Trophoblast cell (in vitro differentiated cells and primary cell): ENCODE measurements around the gene CUL3.
"Not testable (repeated sequence)": the region's sequence is repeated elsewhere in the genome, so short reads cannot be mapped to it uniquely, and the experiment has no call there.

Experiments used
- DNase-seq, 2 donors: peaks; one replicate each; pipeline ENCODE4 v3.0.0-alpha.2; 2016
- H2AFZ ChIP-seq: 2 replicates; pipeline ENCODE4 v1.6.1; 2013; ENCODE audit warnings: low read length, moderate library complexity, mild to moderate bottlenecking; ENCODE audit not compliant: insufficient read depth, poor library complexity
- H2AK5ac ChIP-seq: 2 replicates; pipeline ENCODE4 v1.6.1; 2013; ENCODE audit warnings: mild to moderate bottlenecking, low read length
- H2BK120ac ChIP-seq: 2 replicates; pipeline ENCODE4 v1.6.1; 2013; ENCODE audit warnings: low read length, mild to moderate bottlenecking, moderate library complexity; ENCODE audit not compliant: insufficient read depth, poor library complexity
- H2BK12ac ChIP-seq: 2 replicates; pipeline ENCODE4 v1.6.1; 2013; ENCODE audit warnings: mild to moderate bottlenecking, low read length, moderate library complexity
- H2BK5ac ChIP-seq: 2 replicates; pipeline ENCODE4 v1.6.1; 2013; ENCODE audit warnings: low read length, low read depth, moderate library complexity, mild to moderate bottlenecking; ENCODE audit not compliant: poor library complexity
- H3K14ac ChIP-seq: 2 replicates; pipeline ENCODE4 v1.6.1; 2013; ENCODE audit warnings: mild to moderate bottlenecking, low read length
- H3K18ac ChIP-seq: 2 replicates; pipeline ENCODE4 v1.6.1; 2013; ENCODE audit warnings: mild to moderate bottlenecking, low read length
- H3K23ac ChIP-seq: 2 replicates; pipeline ENCODE4 v1.6.1; 2013; ENCODE audit warnings: low read length
- H3K27ac ChIP-seq: 2 replicates; pipeline ENCODE4 v1.5.1; 2013; ENCODE audit warnings: low read depth, mild to moderate bottlenecking, inconsistent platforms, low read length, moderate library complexity
- H3K27me3 ChIP-seq: 2 replicates; pipeline ENCODE4 v1.6.1; 2013; ENCODE audit warnings: inconsistent platforms, mild to moderate bottlenecking, low read length, moderate library complexity; ENCODE audit not compliant: insufficient read depth
- H3K36me3 ChIP-seq, 2 experiments: 1 replicate in 1 of 2; 2 replicates in 1 of 2; pipeline ENCODE4 v1.6.1; 2013; ENCODE audit warnings: low read length in 2 of 2, mild to moderate bottlenecking in 2 of 2, moderate library complexity in 1 of 2; ENCODE audit not compliant: insufficient read depth in 2 of 2, control insufficient read depth in 1 of 2
- H3K4ac ChIP-seq: 2 replicates; pipeline ENCODE4 v1.6.1; 2013; ENCODE audit warnings: low read depth, mild to moderate bottlenecking, low read length, moderate library complexity
- H3K4me1 ChIP-seq, 2 experiments: 1 replicate in 1 of 2; 2 replicates in 1 of 2; pipeline ENCODE4 v1.6.1; 2013; ENCODE audit warnings: low read length in 2 of 2, mild to moderate bottlenecking in 2 of 2, moderate library complexity in 1 of 2; ENCODE audit not compliant: insufficient read depth in 2 of 2, control insufficient read depth in 1 of 2
- H3K4me2 ChIP-seq: 2 replicates; pipeline ENCODE4 v1.6.1; 2013; ENCODE audit warnings: inconsistent platforms, mild to moderate bottlenecking, low read length, moderate library complexity
- H3K4me3 ChIP-seq: 2 replicates; pipeline ENCODE4 v1.5.1; 2013; ENCODE audit warnings: mild to moderate bottlenecking, low read depth, low read length, inconsistent platforms
- H3K79me1 ChIP-seq: one replicate; pipeline ENCODE4 v1.6.1; 2013; ENCODE audit warnings: low read length
- H3K79me2 ChIP-seq: 2 replicates; pipeline ENCODE4 v1.6.1; 2013; ENCODE audit warnings: low read length, mild to moderate bottlenecking; ENCODE audit not compliant: control insufficient read depth, insufficient read depth, poor library complexity
- H3K9ac ChIP-seq: 2 replicates; pipeline ENCODE4 v1.6.1; 2013; ENCODE audit warnings: mild to moderate bottlenecking, low read length
- H3K9me3 ChIP-seq: 2 replicates; pipeline ENCODE4 v1.6.1; 2013; ENCODE audit warnings: low read depth, mild to moderate bottlenecking, control low read depth, inconsistent platforms, low read length; ENCODE audit not compliant: insufficient read depth
- H4K12ac ChIP-seq: 2 replicates; pipeline ENCODE4 v1.6.1; 2013; ENCODE audit warnings: low read depth, mild to moderate bottlenecking, low read length, moderate library complexity
- H4K8ac ChIP-seq: 2 replicates; pipeline ENCODE4 v1.6.1; 2013; ENCODE audit warnings: low read depth, mild to moderate bottlenecking, low read length, moderate library complexity
- H4K91ac ChIP-seq: one replicate; pipeline ENCODE4 v1.6.1; 2013; ENCODE audit warnings: low read depth, mild to moderate bottlenecking, low read length, moderate library complexity
- WGBS: extraction: QIAGEN DNeasy Blood & Tissue Kit; methylation state at CpG from one replicate; pipeline ENCODE4 v1.1.7; 2013; ENCODE audit warnings: missing lambda C conversion rate; ENCODE audit not compliant: insufficient read length, insufficient coverage; ENCODE audit errors: extremely low coverage; 5-methylcytosine and 5-hydroxymethylcytosine counted together

The CUL3 gene

GRCh38 chr2:224523626-224524577 lies 61.3 kb downstream of the CUL3 start:
- H3K79me1 ChIP-seq, result no peaks in the 10 kb centered on the region
- no peak overlapping the region for H3K4me2 ChIP-seq
- H3K9ac ChIP-seq, result no peak overlapping the region
- no peak overlapping the region for H2AFZ ChIP-seq
- H3K14ac ChIP-seq, result no peak overlapping the region
- H3K36me3 ChIP-seq, result no peaks in the 10 kb centered on the region
- H3K23ac ChIP-seq, result no peak overlapping the region
- no peak overlapping the region for H2BK12ac ChIP-seq
- no peak overlapping the region for H2BK120ac ChIP-seq
- H3K18ac ChIP-seq, result no peak overlapping the region
- peaks cover 0 to 2% of the 10 kb centered on the region in 2 experiments for H3K4me1 ChIP-seq
- H3K79me2 ChIP-seq, result peaks cover 2% of the 10 kb centered on the region
- H3K9me3 ChIP-seq, result no peaks in the 10 kb centered on the region
- H2AK5ac ChIP-seq, result no peak overlapping the region
- DNase-seq, result peak; percentile 29 to 68
- H3K4me3 ChIP-seq, result no peak overlapping the region
- no peaks in the 10 kb centered on the region for H3K27me3 ChIP-seq
- WGBS, result no CpG with 5 or more reads among the region's 6 CpGs
- H4K12ac ChIP-seq, result no peak overlapping the region
- no peak overlapping the region for H4K91ac ChIP-seq
- H3K4ac ChIP-seq, result peak overlapping the region; percentile 41
- H4K8ac ChIP-seq, result no peak overlapping the region
- no peak overlapping the region for H2BK5ac ChIP-seq
- H3K27ac ChIP-seq, result peak overlapping the region; percentile 11

GRCh38 chr2:224522483-224522882 lies 62.7 kb downstream of the CUL3 start:
- not testable (repeated sequence) for H3K4ac ChIP-seq, H4K8ac ChIP-seq, H3K23ac ChIP-seq, DNase-seq, H3K9ac ChIP-seq, H3K79me2 ChIP-seq, H2AFZ ChIP-seq, H4K91ac ChIP-seq, H3K4me3 ChIP-seq, H3K36me3 ChIP-seq, H2BK5ac ChIP-seq, H3K27ac ChIP-seq, H2BK12ac ChIP-seq, H3K14ac ChIP-seq, H4K12ac ChIP-seq, H3K79me1 ChIP-seq, H3K18ac ChIP-seq, H2BK120ac ChIP-seq, H3K4me1 ChIP-seq, H2AK5ac ChIP-seq, H3K9me3 ChIP-seq, H3K27me3 ChIP-seq, H3K4me2 ChIP-seq
- no CpG with 5 or more reads among the region's 10 CpGs for WGBS

- H3K36me3 ChIP-seq, result no peaks in the 10 kb centered on the region
- H3K79me2 ChIP-seq, result no peaks in the 10 kb centered on the region
- no peak overlapping the region for H2BK12ac ChIP-seq
- no peak overlapping the region for H4K12ac ChIP-seq
- H3K9ac ChIP-seq, result no peak overlapping the region
- H3K4me3 ChIP-seq, result no peak overlapping the region
- H3K23ac ChIP-seq, result no peak overlapping the region
- H3K18ac ChIP-seq, result no peak overlapping the region
- no CpG with 5 or more reads among the region's 1 CpG for WGBS
- H3K9me3 ChIP-seq, result no peaks in the 10 kb centered on the region
- H3K79me1 ChIP-seq, result peaks cover 1% of the 10 kb centered on the region
- no peak overlapping the region for H2AK5ac ChIP-seq
- H4K91ac ChIP-seq, result no peak overlapping the region
- H2BK120ac ChIP-seq, result no peak overlapping the region
- no peaks in the 10 kb centered on the region for H3K27me3 ChIP-seq
- no peak overlapping the region for H4K8ac ChIP-seq
- H3K4ac ChIP-seq, result no peak overlapping the region
- no peak for DNase-seq
- H3K4me2 ChIP-seq, result no peak overlapping the region
- no peak overlapping the region for H2AFZ ChIP-seq
- no peak overlapping the region for H2BK5ac ChIP-seq
- H3K14ac ChIP-seq, result no peak overlapping the region
- peaks cover 2% of the 10 kb centered on the region in 2 experiments for H3K4me1 ChIP-seq
- H3K27ac ChIP-seq, result no peak overlapping the region
Measured at GRCh38 chr2:224520064-224520463, 65.1 kb downstream of the CUL3 start.

- Histone ChIP-seq H3K4me2 (no peak overlapping the region), H3K9me3 (no peaks in the 10 kb centered on the region), H3K27ac (no peak overlapping the region), H4K12ac (no peak overlapping the region), H2BK5ac (no peak overlapping the region), H3K4ac (peak overlapping the region; percentile 57), H4K8ac (no peak overlapping the region), H2BK120ac (no peak overlapping the region), H3K14ac (no peak overlapping the region), H2AFZ (no peak overlapping the region), H3K36me3 (no peaks in the 10 kb centered on the region), H3K23ac (no peak overlapping the region), H3K4me1 (peaks cover under 1 to 2% of the 10 kb centered on the region in 2 experiments), H4K91ac (no peak overlapping the region), H3K79me1 (peaks cover 1% of the 10 kb centered on the region), H3K79me2 (no peaks in the 10 kb centered on the region), H3K27me3 (no peaks in the 10 kb centered on the region), H3K18ac (no peak overlapping the region), H3K9ac (no peak overlapping the region), H2BK12ac (no peak overlapping the region), H2AK5ac (no peak overlapping the region), H3K4me3 (no peak overlapping the region)
- DNase-seq, result peak; percentile 50 to 89
- WGBS, result no CpG with 5 or more reads among the region's 4 CpGs
Measured at GRCh38 chr2:224518806-224519580, 66.2 kb downstream of the CUL3 start.
